AG20443 (cell line): Measurements from ENCODE around the gene APBB2.

Experiments
- DNase-seq: peaks from one replicate; pipeline ENCODE4 v3.0.0; 2012; ENCODE audit warnings: low spot score, mixed read lengths

The APBB2 gene

GRCh38 chr4:40976343-40976742, 238.0 kb downstream of the APBB2 start:
- peak; percentile 49 for DNase-seq

DNA sequence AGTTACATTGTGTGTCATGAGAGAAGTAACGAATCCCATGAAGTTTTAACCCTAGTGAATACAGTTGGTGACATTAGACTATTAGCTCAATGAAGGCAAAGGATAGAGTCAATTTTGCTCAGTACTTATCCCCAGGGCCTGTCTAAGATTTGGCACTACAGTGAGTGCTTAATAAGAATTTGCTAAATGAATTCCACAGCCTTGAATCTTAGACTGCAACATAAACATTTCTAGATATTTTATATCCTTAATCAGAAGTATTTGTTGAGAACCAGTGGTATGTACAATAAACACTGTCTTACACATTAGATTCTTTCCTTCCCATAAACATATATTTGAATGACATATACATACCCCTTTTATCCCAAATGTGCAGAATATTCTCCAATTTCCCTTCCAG, 241.6 kb downstream of the APBB2 start:
- DNase-seq: no peak

GRCh38 chr4:40971338-40971737, 243.0 kb downstream of the APBB2 start:
- DNase-seq: no peak

- DNase-seq: no peak
These were observed 244.8 kb downstream of the APBB2 start for GRCh38 chr4:40969501-40969900.

GRCh38 chr4:40967550-40967949, 246.8 kb downstream of the APBB2 start:
- no peak for DNase-seq

DNA sequence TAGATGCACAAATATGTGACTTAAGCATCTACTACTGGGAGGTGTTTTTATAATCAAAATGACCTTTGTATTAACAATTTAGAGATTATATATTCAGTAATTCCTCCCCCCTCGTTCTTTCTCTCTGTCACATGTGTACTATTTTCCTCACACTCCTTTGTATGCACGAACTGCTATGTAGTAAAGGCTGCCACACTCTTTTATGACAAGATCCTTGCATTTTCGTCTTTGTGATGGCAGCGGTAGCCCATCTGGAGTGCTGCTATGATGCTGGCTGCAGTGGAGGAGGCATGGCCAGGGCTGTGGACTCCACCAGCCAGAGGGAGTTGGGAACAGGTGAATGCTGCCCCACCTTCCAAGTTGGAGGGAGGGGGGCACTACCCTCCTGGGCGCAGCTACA, 248.3 kb downstream of the APBB2 start:
- no peak for DNase-seq

DNA sequence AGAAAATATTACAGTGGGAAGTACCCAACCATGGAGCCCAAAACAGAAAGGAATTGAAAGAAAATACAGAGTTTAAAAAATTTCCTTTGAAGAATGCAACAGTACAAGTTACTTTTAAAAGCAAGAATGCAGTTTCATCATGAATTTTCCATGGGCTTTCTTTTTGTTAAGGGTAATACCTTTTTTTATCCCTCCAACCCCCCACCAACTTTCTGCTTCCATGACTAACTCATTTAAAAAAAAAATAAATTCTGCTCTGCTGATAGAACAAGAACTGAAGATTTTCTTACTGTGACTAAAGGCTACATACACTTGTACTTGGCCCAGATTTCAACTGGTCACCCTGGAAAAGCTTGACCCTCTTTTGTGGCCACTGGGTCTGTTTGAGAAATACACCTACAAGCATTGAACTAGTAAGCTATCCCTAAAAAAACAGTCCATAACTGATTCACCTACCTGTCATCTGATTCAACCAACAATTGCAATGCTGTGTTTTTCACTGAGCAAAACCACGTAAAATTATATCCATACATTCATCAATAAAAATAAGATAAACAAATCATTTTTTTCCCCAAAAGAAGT, 250.4 kb downstream of the APBB2 start:
- no peak for DNase-seq

DNA sequence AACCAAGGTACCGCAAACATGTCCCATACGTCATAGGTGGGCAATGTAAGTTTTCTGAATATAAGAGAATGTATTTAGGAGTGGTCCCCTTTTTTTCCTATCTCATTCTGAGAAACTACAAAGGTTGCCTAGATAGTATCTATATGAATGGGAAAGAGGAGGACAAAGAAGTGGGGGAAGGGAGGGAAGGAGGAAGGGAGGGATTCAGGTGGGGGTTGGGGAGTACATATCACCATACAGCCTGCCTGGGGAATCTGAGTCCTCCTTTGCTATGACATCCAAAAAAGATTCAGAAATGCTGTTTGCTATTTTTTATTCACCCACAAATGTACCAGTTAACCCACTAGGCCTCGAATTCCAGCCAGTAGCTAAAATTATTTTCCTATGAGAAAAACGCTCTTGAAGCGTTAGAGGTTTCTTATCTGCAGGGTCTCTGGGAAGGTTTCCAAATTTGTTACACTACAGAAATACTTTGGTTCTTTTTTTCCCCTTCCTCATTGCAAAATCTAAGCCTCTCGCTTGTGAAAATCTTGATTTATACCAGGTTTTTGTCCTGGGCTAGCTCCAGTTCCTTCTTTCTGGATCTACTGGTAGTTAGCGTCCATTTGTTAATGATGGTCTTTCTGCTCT, 251.7 kb downstream of the APBB2 start:
- no peak for DNase-seq

- DNase-seq: no peak
These were observed 253.4 kb downstream of the APBB2 start for GRCh38 chr4:40960941-40961340.

DNA sequence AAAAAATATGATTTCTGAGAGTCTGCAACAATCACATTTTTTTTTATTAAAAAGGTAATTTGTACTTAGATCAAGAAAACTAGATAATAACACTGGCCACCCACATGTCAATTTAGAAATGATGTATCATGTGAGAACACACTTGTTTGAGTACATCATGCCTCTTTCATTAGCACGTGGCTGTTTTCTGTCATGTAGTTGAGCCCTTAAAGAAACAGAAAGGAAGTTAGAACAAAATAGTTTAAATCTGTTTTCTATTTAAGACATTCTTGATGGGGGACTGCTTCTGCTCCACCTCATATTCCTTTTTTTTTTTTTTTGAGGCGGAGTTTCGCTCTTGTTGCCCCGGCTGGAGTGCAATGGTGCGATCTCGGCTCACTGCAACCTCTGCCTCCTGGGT, 257.1 kb downstream of the APBB2 start:
- DNase-seq: no peak

DNA sequence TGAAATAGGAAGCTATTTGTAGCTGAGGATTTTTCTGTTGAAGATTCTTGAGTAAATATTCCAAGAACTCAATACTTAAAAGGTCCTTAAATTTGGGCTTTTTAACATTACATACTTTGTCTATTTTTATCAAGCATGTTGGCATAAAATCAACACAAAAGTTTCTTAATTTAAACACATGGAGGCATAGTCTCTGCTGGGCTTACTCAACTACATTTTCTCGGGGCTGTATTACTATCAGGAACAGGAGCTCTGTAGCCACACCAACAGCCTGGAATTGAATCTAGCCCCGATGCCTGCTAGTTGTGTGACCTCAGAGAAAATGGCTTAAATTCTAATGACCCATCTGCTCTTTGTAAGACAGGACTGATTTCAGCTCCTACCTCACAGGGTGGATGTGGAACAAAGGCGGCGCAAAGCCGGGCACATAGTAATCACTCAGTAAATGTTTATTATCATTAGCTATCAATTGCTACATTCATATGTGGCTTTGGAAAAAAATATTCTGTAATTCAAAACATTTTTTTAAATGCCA, 257.6 kb downstream of the APBB2 start:
- DNase-seq: no peak

- DNase-seq: no peak
These were observed 260.2 kb downstream of the APBB2 start for GRCh38 chr4:40954088-40954668.

DNA sequence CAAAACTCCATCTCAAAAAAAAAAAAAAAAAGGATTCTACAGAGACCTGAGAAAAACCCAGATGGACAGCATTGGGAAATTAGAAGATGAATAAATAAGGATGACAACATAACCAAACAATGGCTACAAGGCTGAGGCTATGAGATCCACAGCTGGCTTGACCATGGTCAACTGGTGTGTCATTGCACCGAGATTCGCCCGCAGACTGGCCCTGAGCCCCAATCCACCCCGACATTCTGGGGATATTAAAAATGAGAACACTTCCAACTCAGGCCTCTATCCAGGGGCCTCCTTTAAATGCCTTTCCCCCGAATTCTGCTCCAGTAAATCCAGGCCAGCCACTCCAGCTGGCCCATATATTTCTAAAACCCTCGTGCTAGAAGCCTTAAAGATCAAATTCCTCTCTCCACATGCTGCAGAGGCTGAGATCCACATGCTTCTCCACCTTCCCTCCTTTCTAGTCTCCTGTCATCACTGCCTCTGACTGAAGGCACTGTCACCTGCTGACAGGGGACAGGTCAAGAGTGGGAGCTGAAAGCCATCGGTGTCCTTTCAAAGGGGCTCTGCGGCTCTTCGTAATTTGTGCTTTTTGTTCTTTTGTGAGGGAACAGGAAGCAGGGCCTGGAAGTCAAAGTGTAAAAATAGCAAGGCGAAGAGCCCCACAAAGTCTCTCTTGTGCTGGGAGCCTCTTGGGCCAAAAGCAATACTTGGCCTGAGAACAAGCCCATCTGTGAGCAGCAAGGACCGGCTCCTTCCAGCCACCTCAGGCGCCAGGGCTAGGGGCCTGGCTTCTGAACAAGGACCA, 260.9 kb downstream of the APBB2 start:
- peak; percentile 73 for DNase-seq

GRCh38 chr4:40952672-40953071, 261.7 kb downstream of the APBB2 start:
- DNase-seq: no peak

DNA sequence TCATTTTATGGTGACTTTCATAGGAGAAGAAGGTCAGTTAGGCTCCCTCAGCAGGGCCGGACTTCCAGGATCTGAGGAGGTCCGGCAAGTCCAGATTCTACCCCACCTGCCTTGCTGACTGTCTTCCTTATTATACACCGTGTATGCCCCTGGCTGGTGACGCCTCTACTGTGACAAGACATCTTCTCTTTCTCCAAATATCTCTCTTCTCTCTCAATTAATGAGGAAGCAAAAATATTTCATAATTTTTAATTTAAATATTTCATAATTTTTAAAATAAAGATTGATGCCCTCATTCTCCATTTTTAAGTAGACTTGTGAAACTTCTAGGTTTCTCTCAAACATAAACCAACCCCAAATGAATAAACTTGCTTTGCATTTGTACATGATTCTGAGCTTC, 262.1 kb downstream of the APBB2 start:
- DNase-seq: no peak

GRCh38 chr4:40951026-40951425, 263.3 kb downstream of the APBB2 start:
- no peak for DNase-seq

- DNase-seq: no peak
These were observed 264.8 kb downstream of the APBB2 start for GRCh38 chr4:40949358-40950100.

- DNase-seq: no peak
These were observed 266.3 kb downstream of the APBB2 start for GRCh38 chr4:40948014-40948413.

DNA sequence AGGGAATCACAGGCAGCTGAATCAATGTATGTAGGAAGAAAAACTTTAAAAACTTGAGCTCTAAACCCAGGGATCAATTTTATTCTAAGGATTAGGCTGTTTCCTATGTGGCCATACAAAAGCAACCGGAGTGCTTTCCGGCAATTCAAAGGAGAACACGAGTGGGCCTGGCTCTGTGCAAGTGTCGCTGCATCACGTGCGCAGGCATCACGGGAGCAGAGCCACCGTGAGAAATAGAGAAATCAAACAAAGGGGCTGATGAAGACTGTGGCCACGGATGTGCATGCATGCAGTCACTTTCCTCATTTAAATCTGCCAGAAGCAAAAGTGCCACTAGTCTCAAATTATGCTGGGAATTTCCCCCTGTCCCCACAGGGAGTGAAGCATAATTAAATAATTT, 267.7 kb downstream of the APBB2 start:
- no peak for DNase-seq

DNA sequence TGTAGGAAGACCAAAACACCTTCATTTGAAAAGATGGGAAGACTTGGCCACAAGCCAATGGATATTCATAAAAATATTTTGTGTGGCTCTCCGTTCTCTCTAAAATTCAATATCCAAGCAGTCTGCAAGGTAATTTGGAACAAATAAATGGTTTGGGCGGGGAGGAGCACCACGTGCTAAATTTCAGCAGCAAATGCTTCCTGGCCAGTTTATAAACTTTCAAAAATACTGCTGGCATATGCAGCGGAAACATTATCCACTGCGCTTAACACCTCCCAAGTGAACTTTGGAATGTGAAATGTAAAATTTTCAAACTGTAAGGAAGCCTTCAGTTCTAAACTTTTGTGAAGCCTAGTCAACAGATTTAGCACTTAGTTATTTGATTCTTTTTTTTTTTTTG, 273.6 kb downstream of the APBB2 start:
- DNase-seq: no peak

DNA sequence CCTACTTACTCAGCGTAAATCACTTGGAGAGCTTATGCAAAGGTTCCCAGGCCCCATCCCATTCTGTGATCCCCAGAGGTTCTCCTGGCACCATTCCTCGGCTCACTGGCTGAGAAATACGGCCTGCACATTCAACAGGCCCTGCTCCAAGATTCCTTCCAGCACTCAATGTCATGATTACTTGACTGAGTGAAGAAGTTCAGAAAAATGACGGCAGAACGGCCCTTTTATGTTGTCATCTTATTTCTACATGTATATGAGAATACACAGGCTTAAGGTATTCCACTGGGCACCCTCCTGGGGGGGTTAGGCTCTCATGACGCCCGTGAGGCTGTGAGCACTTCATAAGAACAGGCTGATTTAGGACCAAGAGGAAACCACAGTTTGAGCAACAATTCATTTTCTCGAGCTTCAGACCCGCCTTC, 274.0 kb downstream of the APBB2 start:
- DNase-seq: no peak

DNA sequence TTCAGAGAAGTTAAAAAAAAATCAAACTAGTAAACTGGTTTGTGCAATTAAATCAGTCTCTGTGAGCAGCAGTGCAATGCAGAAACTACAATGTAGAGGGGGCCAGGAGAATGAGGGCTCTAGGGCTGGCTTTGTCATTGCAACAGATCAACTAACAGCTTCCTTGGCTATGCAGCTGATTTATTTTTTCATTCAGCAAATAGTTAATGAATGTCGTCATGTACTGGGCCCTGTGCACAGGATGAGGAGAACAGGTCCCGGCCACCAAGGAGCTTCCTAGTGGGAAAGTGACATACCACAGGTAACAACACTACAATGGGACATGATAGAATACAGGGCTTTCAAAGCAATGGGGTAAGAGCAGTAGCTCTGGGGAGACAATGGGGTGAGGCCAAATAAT, 274.5 kb downstream of the APBB2 start:
- no peak for DNase-seq
